GM19372 (cell line): ENCODE data around the gene PRKCE.
"Not testable (repeated sequence)": the region's sequence is repeated elsewhere in the genome, so short reads cannot be mapped to it uniquely, and the experiment has no call there.

Source experiments
- ATAC-seq: cut with Tn5 transposase; IDR thresholded peaks from one replicate; pipeline ENCODE4 v1.9.1; 2021; ENCODE audit warnings: mild to moderate bottlenecking, low read depth, moderate library complexity; ENCODE audit not compliant: unreplicated experiment

PRKCE gene

GRCh38 chr2:46213906-46214305 is 562.4 kb downstream of the PRKCE start:
- no peak for ATAC-seq

GRCh38 chr2:46216213-46216612 is 564.7 kb downstream of the PRKCE start:
- no peak for ATAC-seq

GRCh38 chr2:46223514-46223913 is 572.0 kb downstream of the PRKCE start:
- not testable (repeated sequence) for ATAC-seq

GRCh38 chr2:46225150-46225625 is 573.7 kb downstream of the PRKCE start:
- ATAC-seq: no peak

GRCh38 chr2:46225730-46226129 is 574.3 kb downstream of the PRKCE start:
- no peak for ATAC-seq

- ATAC-seq: no peak
These were observed 575.1 kb downstream of the PRKCE start for GRCh38 chr2:46226620-46227019.

- no peak for ATAC-seq
These were observed 575.5 kb downstream of the PRKCE start for GRCh38 chr2:46227022-46227421.

- no peak for ATAC-seq
These were observed 576.3 kb downstream of the PRKCE start for GRCh38 chr2:46227674-46228289.

GRCh38 chr2:46229134-46230063 is 577.9 kb downstream of the PRKCE start:
- ATAC-seq: peak; percentile 67

GRCh38 chr2:46230115-46230571 is 578.7 kb downstream of the PRKCE start:
- ATAC-seq: peak; percentile 49

GRCh38 chr2:46230677-46231425 is 579.4 kb downstream of the PRKCE start:
- ATAC-seq: no peak

- ATAC-seq: no peak
These were observed 580.2 kb downstream of the PRKCE start for GRCh38 chr2:46231721-46232120.

GRCh38 chr2:46232860-46233259 is 581.4 kb downstream of the PRKCE start:
- ATAC-seq: no peak

GRCh38 chr2:46236006-46236875 is 584.8 kb downstream of the PRKCE start:
- ATAC-seq: no peak

- no peak for ATAC-seq
These were observed 585.7 kb downstream of the PRKCE start for GRCh38 chr2:46236876-46237859.
